ENCODE results near the gene KCNMA1. TPM values are rescaled to one million over a fixed set of nuclear protein-coding genes. Genes with fewer than 3 reads are reported as not detected.
"Not testable (repeated sequence)": the region's sequence is repeated elsewhere in the genome, so short reads cannot be mapped to it uniquely, and the experiment has no call there.

Gene KCNMA1
- total and polyA plus RNA-seq, 4 experiments from 2014 or later: 0.26 TPM; not detected in 3

- intact Hi-C loops (cut with micrococcal nuclease): no loop called here
- Histone ChIP-seq H3K9me3 (ENCODE audit: control insufficient read depth in 1 of 2, low read length in 2 of 2) (no peaks in the 10 kb centered on the region), H3K36me3 (ENCODE audit: insufficient read depth, low read length) (no peaks in the 10 kb centered on the region), H3K4me3 (ENCODE audit: low read length in 2 of 2) (no peak overlapping the region), H3K27me3 (ENCODE audit: insufficient read depth, low read length) (no peaks in the 10 kb centered on the region), H3K27ac (ENCODE audit: low read depth, low read length) (no peak overlapping the region), H3K4me1 (ENCODE audit: insufficient read depth, low read length) (no peaks in the 10 kb centered on the region)
- ChIA-PET POLR2A (ENCODE audit: partially characterized antibody) (no interaction called here), CTCF (ENCODE audit: partially characterized antibody) (no interaction called here)
- Mint-ChIP-seq H3K27ac (no peak overlapping the region), H3K27me3 (no peaks in the 10 kb centered on the region), H3K4me1 (no peaks in the 10 kb centered on the region), H3K9me3 (no peaks in the 10 kb centered on the region), H3K4me3 (no peak overlapping the region), H3K36me3 (no peaks in the 10 kb centered on the region)
- DNase-seq: no peak
Measured at GRCh38 chr10:77527839-77528238, 109.8 kb downstream of the KCNMA1 start.

- Mint-ChIP-seq H3K4me1 (no peaks in the 10 kb centered on the region), H3K27ac (no peak overlapping the region), H3K27me3 (no peaks in the 10 kb centered on the region), H3K4me3 (no peak overlapping the region), H3K36me3 (no peaks in the 10 kb centered on the region), H3K9me3 (no peaks in the 10 kb centered on the region)
- DNase-seq: no peak
- H3K27ac ChIP-seq (ENCODE audit: low read depth, low read length): no peak overlapping the region
- no peaks in the 10 kb centered on the region for H3K36me3 ChIP-seq (ENCODE audit: insufficient read depth, low read length)
- H3K9me3 ChIP-seq (ENCODE audit: control insufficient read depth in 1 of 2, low read length in 2 of 2): no peaks in the 10 kb centered on the region
- POLR2A ChIA-PET (ENCODE audit: partially characterized antibody): no interaction called here
- H3K27me3 ChIP-seq (ENCODE audit: insufficient read depth, low read length): no peaks in the 10 kb centered on the region
- CTCF ChIA-PET (ENCODE audit: partially characterized antibody): no interaction called here
- no peak overlapping the region for H3K4me3 ChIP-seq (ENCODE audit: low read length in 2 of 2)
- no peaks in the 10 kb centered on the region for H3K4me1 ChIP-seq (ENCODE audit: insufficient read depth, low read length)
- intact Hi-C loops (cut with micrococcal nuclease): no loop called here
Measured at GRCh38 chr10:77526868-77527617, 110.6 kb downstream of the KCNMA1 start.

GRCh38 chr10:77524281-77524711, 113.3 kb downstream of the KCNMA1 start:
- Mint-ChIP-seq H3K36me3 (no peaks in the 10 kb centered on the region), H3K27me3 (peaks cover 0 to 2% of the 10 kb centered on the region in 2 donors), H3K9me3 (peaks cover 0 to 4% (median 0%) of the 10 kb centered on the region in 8 donors), H3K27ac (no peak overlapping the region), H3K4me1 (no peaks in the 10 kb centered on the region), H3K4me3 (no peak overlapping the region)
- H3K27ac ChIP-seq (ENCODE audit: low read depth, low read length): no peak overlapping the region
- H3K9me3 ChIP-seq (ENCODE audit: control insufficient read depth in 1 of 2, low read length in 2 of 2): no peaks in the 10 kb centered on the region
- H3K4me3 ChIP-seq (ENCODE audit: low read length in 2 of 2): no peak overlapping the region
- no peaks in the 10 kb centered on the region for H3K4me1 ChIP-seq (ENCODE audit: insufficient read depth, low read length)
- intact Hi-C loops (cut with micrococcal nuclease): no loop called here
- DNase-seq: no peak
- CTCF ChIA-PET (ENCODE audit: partially characterized antibody): no interaction called here
- H3K36me3 ChIP-seq (ENCODE audit: insufficient read depth, low read length): no peaks in the 10 kb centered on the region
- H3K27me3 ChIP-seq (ENCODE audit: insufficient read depth, low read length): no peaks in the 10 kb centered on the region
- POLR2A ChIA-PET (ENCODE audit: partially characterized antibody): no interaction called here

GRCh38 chr10:77522268-77522809, 115.3 kb downstream of the KCNMA1 start:
- DNase-seq: no peak
- no peaks in the 10 kb centered on the region for H3K9me3 ChIP-seq (ENCODE audit: control insufficient read depth in 1 of 2, low read length in 2 of 2)
- Mint-ChIP-seq H3K4me1 (no peaks in the 10 kb centered on the region), H3K27ac (no peak overlapping the region), H3K4me3 (no peak overlapping the region), H3K27me3 (peaks cover 0 to 2% of the 10 kb centered on the region in 2 donors), H3K36me3 (no peaks in the 10 kb centered on the region), H3K9me3 (peaks cover 0 to 4% (median 0%) of the 10 kb centered on the region in 8 donors)
- H3K4me3 ChIP-seq (ENCODE audit: low read length in 2 of 2): no peak overlapping the region
- intact Hi-C loops (cut with micrococcal nuclease): no loop called here
- no peak overlapping the region for H3K27ac ChIP-seq (ENCODE audit: low read depth, low read length)
- no peaks in the 10 kb centered on the region for H3K27me3 ChIP-seq (ENCODE audit: insufficient read depth, low read length)
- H3K36me3 ChIP-seq (ENCODE audit: insufficient read depth, low read length): no peaks in the 10 kb centered on the region
- CTCF ChIA-PET (ENCODE audit: partially characterized antibody): no interaction called here
- H3K4me1 ChIP-seq (ENCODE audit: insufficient read depth, low read length): no peaks in the 10 kb centered on the region
- POLR2A ChIA-PET (ENCODE audit: partially characterized antibody): no interaction called here

GRCh38 chr10:77520995-77521394, 116.6 kb downstream of the KCNMA1 start:
- Mint-ChIP-seq H3K4me1 (no peaks in the 10 kb centered on the region), H3K36me3 (no peaks in the 10 kb centered on the region), H3K4me3 (no peak overlapping the region), H3K9me3 (peaks cover 0 to 4% (median 0%) of the 10 kb centered on the region in 8 donors), H3K27me3 (peaks cover 2 to 4% of the 10 kb centered on the region in 2 donors), H3K27ac (no peak overlapping the region)
- H3K36me3 ChIP-seq (ENCODE audit: insufficient read depth, low read length): no peaks in the 10 kb centered on the region
- H3K9me3 ChIP-seq (ENCODE audit: control insufficient read depth in 1 of 2, low read length in 2 of 2): no peaks in the 10 kb centered on the region
- intact Hi-C loops (cut with micrococcal nuclease): no loop called here
- H3K4me1 ChIP-seq (ENCODE audit: insufficient read depth, low read length): no peaks in the 10 kb centered on the region
- CTCF ChIA-PET (ENCODE audit: partially characterized antibody): no interaction called here
- H3K27ac ChIP-seq (ENCODE audit: low read depth, low read length): no peak overlapping the region
- POLR2A ChIA-PET (ENCODE audit: partially characterized antibody): no interaction called here
- no peaks in the 10 kb centered on the region for H3K27me3 ChIP-seq (ENCODE audit: insufficient read depth, low read length)
- DNase-seq: no peak
- no peak overlapping the region for H3K4me3 ChIP-seq (ENCODE audit: low read length in 2 of 2)

- DNase-seq: no peak
- peaks cover 2 to 4% of the 10 kb centered on the region in 2 donors for H3K27me3 Mint-ChIP-seq
- H3K4me3 Mint-ChIP-seq: no peak overlapping the region
- intact Hi-C loops (cut with micrococcal nuclease): no loop called here
- H3K27ac Mint-ChIP-seq: no peak overlapping the region
- H3K4me1 Mint-ChIP-seq: no peaks in the 10 kb centered on the region
- no peak overlapping the region for H3K27ac ChIP-seq (ENCODE audit: low read depth, low read length)
- no peaks in the 10 kb centered on the region for H3K27me3 ChIP-seq (ENCODE audit: insufficient read depth, low read length)
- H3K36me3 Mint-ChIP-seq: no peaks in the 10 kb centered on the region
- H3K4me1 ChIP-seq (ENCODE audit: insufficient read depth, low read length): no peaks in the 10 kb centered on the region
- H3K9me3 ChIP-seq (ENCODE audit: control insufficient read depth in 1 of 2, low read length in 2 of 2): no peaks in the 10 kb centered on the region
- no peaks in the 10 kb centered on the region for H3K36me3 ChIP-seq (ENCODE audit: insufficient read depth, low read length)
- no peak overlapping the region for H3K4me3 ChIP-seq (ENCODE audit: low read length in 2 of 2)
- CTCF ChIA-PET (ENCODE audit: partially characterized antibody): no interaction called here
- H3K9me3 Mint-ChIP-seq: peaks cover 0 to 4% (median 0%) of the 10 kb centered on the region in 8 donors
- POLR2A ChIA-PET (ENCODE audit: partially characterized antibody): no interaction called here
Measured at GRCh38 chr10:77520290-77520689, 117.3 kb downstream of the KCNMA1 start.

GRCh38 chr10:77519791-77520190, 117.8 kb downstream of the KCNMA1 start:
- intact Hi-C loops (cut with micrococcal nuclease); H3K27ac Mint-ChIP-seq; H3K36me3 ChIP-seq (ENCODE audit: insufficient read depth, low read length); H3K27me3 Mint-ChIP-seq; H3K4me1 ChIP-seq (ENCODE audit: insufficient read depth, low read length); H3K4me3 Mint-ChIP-seq; DNase-seq; H3K9me3 ChIP-seq (ENCODE audit: control insufficient read depth in 1 of 2, low read length in 2 of 2); H3K27me3 ChIP-seq (ENCODE audit: insufficient read depth, low read length); H3K27ac ChIP-seq (ENCODE audit: low read depth, low read length); H3K36me3 Mint-ChIP-seq; POLR2A ChIA-PET (ENCODE audit: partially characterized antibody); H3K4me3 ChIP-seq (ENCODE audit: low read length in 2 of 2); H3K9me3 Mint-ChIP-seq; CTCF ChIA-PET (ENCODE audit: partially characterized antibody); H3K4me1 Mint-ChIP-seq: not testable (repeated sequence)

Measured in CD4-positive, alpha-beta memory T cell (primary cell).